Measurements from ENCODE around the gene OPRL1.

OPRL1 gene

GRCh38 chr20:64080013-64080812 lies at the start of gene OPRL1:
Gene OPRL1, plus strand, starts transcription at chr20:64080082. Its CDS starts 12,639 bp downstream, at chr20:64092721.
- DNase-seq, result peak in 1 of 3 experiments; percentile 38

GRCh38 chr20:64030371-64031134 lies 49.3 kb upstream of the OPRL1 start:
- DNase-seq, result no peak

GRCh38 chr20:64031822-64032314 lies 48.0 kb upstream of the OPRL1 start:
- no peak for DNase-seq

DNA sequence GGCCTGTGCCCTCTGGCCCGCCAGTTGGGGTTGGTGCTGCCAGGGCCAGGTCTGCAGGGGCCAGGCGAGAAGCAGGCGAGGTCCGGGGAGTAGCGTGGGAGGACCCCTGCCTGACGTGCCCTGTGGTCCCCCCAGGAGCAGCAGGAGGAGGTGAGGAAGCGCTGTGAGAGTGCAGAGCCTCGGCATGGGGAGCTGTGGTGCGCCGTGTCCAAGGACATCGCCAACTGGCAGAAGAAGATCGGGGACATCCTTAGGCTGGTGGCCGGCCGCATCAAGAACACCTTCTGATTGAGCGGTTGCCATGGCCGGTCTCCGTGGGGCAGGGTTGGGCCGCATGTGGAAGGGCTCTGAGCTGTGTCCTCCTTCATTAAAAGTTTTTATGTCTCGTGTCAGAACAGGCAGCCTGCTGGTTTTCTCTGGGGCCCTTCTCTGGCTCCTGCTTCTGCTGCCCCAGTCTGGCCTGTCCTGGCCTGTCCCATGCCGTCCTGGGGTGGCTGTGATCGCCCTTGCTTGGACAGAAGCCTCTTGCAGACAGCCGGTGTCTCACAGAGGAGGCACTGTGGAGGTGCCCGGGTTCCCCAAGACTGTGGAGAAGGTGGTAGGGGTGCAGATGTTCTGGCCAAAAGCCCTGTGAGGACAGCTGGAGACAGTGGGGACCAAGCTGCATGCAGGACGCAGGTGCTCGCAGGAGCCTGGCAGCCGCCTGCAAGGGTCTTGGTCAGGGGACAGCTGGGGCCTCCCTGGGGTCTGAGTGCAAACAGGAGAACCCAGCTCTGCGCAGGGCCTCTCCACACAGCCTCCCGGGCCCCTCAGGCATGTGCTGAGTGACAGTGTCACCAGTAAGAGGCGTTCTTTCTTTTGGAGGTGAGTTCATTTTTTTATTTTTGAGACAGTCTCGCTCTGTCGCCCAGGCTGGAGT lies 46.9 kb upstream of the OPRL1 start:
- DNase-seq, result no peak

GRCh38 chr20:64033981-64034493 lies 45.8 kb upstream of the OPRL1 start:
- DNase-seq, result no peak

DNA sequence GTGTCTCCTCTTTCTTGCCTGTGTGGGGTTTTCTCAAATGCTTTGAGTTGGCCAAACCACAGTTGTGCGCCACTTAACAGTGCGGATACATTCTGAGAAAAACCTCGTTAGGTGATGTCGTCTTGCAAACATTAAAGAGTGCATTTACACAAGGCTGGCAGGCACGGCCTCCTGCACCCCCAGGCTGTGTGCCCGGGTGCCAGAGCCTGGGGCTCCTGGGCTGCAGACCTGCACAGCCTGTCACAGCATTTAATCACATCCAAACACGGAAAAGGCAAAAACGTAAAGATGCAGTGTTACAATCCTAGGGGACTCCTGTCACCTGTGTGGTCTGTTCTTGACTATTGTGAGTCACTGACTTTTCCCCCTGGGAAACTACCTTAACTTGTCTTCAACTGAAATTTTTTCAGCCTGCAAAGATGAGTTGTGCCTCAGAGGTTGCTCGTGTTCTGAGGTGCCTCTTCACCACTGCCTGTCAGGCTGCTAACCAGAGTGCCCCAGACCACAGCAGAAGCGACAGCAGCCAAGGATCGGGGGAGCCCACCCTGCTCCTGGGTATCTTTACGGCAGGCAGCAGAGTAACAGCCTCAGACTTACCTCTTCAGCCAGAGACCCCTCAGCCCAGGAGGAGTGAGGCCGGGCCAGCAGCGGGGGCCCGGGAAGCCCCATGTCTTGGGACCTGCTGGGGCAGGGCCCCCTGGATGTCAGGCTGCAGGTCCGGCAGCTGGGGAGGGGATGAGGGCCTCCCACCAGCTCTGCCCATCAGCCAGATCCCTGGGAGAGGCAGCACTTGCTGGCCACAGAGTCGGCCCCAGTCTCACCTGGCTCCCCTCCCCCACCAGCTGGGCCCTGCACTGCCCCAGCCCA lies 44.6 kb upstream of the OPRL1 start:
- no peak for DNase-seq

DNA sequence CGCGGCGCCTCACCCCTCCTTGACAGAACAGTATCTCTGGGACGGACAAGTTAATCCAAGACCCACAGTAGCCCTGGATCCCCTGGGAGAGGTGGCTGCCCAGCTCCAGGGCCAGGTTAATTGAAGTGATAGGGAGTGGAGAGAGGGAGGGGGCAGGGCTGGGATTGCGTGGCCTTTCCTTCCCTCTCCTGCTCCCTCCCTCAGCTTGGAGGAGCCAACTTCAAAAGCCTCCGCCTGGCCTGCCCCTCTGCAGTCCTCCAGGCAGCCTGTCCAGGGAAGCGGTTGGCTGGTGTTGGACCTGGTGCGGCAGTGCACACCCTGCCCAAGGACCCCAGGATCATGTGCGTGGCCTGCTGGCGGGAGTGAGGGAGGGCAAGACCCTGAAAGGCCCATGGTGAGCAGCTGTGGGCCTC lies 43.9 kb upstream of the OPRL1 start, which contains the start of gene C20orf204:
Gene C20orf204, plus strand, starts transcription at position 250 of the 413 bp plus-strand sequence. Its CDS starts 142 bp downstream, at position 392.
- no peak for DNase-seq

DNA sequence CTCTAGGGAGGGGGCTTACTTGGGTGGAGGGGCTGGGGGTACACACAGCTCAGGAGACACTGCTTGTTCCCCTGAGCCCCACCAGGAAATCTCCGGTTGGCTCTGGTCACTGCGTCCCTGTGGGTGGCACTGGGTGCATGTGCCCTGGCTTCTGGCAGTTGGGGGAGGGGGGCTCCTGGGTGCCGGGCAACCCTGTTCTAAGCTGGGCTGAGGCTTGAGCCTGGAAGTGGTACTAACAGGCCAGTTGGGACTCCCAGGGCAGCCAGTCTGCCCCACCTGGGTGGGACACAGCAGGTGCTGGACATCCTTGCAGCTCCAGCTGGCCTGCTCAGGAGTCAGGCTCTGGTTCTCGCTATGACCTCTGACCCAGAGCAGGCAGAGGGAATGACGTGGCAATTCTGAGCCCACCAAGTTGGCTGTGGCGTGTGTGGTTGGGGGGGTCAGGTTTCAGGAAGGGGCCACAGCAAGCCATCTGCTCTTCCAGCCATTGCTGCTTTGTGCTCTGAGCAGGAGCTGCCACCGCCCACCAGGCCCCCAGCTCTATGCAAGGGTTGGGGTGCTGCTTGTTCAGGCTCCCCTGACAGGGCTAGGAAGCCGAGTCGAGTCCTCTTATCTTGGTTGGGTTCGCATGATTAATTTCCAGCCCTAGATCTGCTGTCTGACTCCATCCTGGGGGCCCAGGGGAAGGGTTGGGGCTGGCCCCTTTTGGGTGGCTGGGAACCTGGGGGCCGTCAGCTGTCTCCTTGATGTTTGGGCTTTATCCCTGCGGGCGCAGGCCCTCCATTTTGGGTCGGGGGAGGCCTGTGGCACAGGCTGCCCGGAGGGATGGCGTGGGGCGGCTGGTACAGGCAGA lies 43.3 kb upstream of the OPRL1 start:
- DNase-seq, result no peak

DNA sequence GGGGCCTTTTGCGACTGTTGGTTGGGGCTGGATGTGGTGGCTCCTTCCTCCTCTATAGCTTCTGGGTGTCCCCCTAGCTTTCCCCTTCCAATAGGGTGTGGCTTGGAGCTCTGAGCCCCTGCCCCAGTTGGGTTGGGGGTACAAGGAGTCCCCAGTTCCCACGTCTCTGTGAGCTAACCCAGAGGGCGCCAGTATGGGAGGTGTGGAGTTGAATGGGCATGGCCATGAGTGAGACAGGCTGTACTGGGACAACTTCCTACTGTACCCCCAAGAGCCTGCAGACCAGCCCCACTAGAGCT lies 42.7 kb upstream of the OPRL1 start:
- no peak for DNase-seq

DNA sequence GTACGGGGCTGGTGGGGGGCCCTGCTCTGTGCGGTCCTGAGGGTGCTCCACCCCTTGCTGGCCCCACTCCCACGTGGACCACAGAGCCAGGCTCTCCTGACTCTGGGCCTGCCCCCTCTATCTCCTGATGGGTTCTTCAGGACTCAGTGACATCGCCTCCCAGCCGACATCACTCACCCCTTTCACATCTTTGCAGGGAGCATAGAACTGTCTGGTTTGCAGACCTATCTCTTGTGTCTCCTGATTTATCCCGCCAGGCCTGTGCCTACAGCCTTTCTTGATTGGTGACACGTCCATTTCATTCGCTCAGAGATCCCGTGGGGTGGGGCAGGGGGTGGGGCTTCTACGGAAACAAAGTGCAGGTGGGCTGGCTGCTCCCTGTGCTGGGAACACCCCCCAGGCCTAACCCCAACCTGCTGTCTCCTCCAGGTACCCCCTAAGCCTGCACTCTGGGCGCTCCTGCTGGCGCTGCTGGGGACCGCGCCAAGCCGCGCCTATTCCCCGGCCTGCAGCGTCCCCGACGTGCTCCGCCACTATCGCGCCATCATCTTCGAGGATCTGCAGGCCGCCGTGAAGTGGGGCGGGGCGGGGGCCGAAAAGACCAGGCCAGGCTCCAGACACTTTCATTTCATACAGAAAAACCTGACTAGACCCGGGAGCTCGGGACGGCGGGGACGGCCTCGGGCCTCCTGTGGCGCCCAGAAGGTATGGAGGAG lies 42.2 kb upstream of the OPRL1 start:
- peak in 1 of 3 experiments; percentile 60 for DNase-seq

DNA sequence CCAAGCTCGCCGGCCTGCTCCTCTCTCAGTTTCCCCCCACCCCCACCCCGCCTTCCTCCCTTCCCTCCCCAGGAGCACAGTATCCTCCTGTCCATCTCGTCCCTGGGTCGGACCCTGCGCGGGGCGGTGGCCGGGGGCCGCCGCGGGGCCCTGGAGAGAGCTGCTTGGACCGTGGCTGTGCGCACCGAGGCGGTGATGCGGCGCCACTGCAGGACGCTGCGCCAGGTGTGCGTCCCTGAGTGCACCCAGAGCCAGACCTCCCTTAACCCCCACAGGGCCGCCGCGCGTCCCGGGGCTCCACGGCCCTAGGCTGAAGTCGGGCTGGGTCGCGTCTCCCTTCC lies 41.7 kb upstream of the OPRL1 start:
- DNase-seq, result peak; percentile 37 to 89 (median 78)

DNA sequence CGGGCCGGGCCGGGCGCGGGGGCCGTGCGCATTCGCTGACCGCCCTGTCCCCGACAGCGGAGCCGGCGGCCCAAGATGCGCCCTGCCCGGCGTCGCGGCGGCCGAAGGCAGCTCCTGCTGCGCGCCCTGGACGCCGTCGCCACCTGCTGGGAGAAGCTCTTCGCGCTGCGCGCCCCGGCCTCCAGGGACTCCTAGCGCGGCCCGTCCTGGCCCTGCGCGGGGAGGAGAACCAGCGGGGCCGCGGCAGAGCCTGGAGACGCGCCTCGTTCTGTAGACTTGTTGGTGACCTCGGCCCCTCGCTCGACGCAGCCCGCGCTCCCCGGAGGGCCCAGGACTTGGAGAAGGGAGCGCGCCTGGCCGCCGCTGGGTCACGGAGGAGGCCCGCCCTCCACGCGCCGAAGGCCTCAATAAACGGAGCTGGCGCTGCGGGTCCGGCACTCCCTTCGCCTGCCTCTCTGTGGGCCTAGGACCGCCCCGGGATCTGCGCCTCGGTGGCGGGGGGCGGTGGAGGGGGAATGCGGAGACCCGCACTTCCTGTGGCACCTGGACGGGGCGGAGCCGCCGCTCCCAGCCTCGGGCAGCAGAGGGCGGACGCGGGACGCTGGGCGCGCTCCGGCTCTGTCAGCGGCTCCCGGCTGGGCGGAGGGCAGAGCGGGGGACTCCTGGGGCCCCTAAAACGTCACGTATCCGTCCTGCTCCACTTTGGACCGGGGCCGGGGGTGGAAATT lies 41.2 kb upstream of the OPRL1 start:
- peak; percentile 51 to 89 (median 83) for DNase-seq

- no peak for DNase-seq
These were observed 40.4 kb upstream of the OPRL1 start for GRCh38 chr20:64039293-64040160.

- no peak for DNase-seq
These were observed 39.4 kb upstream of the OPRL1 start for GRCh38 chr20:64040231-64041039.

DNA sequence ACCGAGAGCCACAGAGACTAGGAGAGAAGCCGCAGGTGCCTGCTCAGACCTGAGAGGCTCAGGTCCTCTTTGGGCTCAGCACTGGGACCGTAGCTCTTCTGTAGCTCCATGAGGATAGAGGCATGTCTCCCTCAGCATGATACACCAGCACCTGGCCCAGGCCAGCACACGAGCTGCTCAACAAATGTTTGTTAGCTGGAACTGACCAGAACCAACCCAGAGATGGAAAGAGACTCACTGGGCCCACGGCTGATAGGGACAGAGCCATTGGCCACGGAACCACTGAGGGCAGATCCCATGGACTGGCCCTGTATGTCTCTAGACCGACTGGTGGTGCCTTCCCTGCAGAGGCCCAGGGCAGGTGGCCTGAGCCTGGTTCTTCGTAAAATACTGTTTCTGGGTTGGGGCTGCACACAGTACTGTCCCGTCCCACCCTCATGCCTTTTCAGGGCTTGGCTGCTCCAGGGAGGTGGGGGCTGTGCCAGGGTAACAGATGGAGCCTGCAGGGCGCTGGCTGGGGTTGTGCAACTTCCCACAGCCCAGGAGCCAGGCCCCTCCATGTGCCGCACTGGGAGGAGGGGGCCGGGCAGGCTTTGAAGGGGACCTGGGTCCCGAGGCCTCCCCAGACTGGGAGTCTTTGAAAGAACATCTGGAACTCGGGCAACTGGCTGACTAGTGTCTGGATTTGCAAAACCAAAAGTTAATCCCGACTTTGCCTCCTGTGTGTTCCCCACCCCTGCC lies 38.7 kb upstream of the OPRL1 start:
- DNase-seq, result no peak

DNA sequence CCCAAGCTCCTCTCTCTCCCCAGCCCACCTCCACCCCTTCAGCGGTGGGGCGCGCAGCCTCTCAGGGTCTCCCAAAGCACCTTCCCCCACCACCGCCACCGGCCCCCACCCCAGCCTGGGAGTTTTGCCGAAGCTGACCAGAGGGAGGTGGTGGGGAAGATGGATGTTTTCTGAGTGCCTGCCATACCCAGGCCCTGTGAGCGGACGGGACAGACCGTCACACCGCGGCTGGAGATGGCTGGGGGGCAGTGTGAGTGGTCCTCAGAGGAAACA lies 38.2 kb upstream of the OPRL1 start:
- no peak for DNase-seq

Measured in NCI-H1417 (cell line).